Measurements from ENCODE around the gene POGK. TPM values are rescaled to one million over a fixed set of nuclear protein-coding genes. Genes with fewer than 3 reads are reported as not detected.

The POGK gene
- total and polyA plus RNA-seq, 8 donors, result 48.9 to 60.1 (median 53.7) TPM

DNA sequence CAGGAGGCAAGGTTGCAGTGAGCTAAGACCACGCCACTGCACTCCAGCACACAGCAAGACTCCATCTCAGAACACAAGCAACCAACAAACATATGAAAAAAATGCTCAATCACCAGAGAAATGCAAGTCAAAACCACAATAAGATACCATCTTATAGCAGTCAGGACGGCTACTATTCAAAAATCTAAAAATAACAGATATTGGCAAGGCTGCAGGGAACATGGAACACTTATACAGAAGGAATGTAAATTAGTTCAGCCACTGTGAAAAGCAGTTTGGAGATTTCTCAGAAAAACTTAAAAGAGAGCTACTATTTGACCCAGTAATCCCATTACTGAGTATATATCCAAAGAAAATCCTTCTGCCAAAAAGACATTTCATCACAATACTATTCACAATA is 27.6 kb upstream of the POGK start:
- TF ChIP-seq, protein P1, sequence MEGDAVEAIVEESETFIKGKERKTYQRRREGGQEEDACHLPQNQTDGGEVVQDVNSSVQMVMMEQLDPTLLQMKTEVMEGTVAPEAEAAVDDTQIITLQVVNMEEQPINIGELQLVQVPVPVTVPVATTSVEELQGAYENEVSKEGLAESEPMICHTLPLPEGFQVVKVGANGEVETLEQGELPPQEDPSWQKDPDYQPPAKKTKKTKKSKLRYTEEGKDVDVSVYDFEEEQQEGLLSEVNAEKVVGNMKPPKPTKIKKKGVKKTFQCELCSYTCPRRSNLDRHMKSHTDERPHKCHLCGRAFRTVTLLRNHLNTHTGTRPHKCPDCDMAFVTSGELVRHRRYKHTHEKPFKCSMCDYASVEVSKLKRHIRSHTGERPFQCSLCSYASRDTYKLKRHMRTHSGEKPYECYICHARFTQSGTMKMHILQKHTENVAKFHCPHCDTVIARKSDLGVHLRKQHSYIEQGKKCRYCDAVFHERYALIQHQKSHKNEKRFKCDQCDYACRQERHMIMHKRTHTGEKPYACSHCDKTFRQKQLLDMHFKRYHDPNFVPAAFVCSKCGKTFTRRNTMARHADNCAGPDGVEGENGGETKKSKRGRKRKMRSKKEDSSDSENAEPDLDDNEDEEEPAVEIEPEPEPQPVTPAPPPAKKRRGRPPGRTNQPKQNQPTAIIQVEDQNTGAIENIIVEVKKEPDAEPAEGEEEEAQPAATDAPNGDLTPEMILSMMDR (IDR thresholded peaks at IDR 0.05), result no peak
- DNase-seq (no peak), ATAC-seq (no peak)
- peaks cover 0 to 3% of the 10 kb centered on the region in 2 donors for H3K4me1 ChIP-seq
- no peaks in the 10 kb centered on the region for H3K36me3 ChIP-seq
- H3K27ac ChIP-seq, result no peak overlapping the region
- H3K4me3 ChIP-seq, result no peak overlapping the region
- intact Hi-C loops (cut with DNase I), result no loop called here
- H3K9me3 ChIP-seq, result peaks cover 0 to 3% of the 10 kb centered on the region in 2 donors
- H3K27me3 ChIP-seq, result no peaks in the 10 kb centered on the region

DNA sequence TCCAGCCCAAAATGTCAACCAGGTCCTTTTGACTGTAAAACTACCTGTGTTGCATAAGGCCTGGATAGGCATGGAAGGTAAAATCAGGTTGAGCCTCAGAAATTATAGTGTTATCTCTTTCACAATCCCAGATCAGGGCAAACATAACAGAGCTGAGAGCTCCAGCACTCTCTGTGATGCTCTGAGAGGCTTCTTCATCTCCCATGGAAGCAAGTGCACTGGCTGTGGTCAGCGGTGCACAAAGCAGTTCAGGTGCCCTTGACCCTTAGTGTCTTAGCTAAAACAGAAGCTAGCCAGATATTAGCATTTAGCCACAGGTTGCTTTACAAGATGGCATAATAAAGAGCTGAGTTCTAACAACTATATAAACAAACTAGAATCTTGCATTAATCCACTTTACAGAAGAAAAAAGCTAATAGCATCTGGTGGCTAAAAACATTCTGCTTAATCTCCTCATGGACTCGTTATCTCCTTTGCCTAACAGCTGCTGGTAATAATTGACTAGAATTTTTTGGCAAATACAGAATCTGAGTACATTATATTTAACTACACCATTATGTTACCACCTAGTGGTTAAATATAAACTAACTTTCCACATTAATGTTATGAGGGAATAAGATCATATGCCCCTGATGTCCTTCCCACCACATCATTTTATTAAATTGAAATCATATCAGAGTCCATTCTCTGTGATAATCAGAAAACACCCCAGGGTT is 25.6 kb upstream of the POGK start:
- peak; percentile 61 for ATAC-seq
- TF ChIP-seq, protein P1 (IDR thresholded peaks at IDR 0.05), result no peak
- H3K27ac ChIP-seq, result no peak overlapping the region

DNA sequence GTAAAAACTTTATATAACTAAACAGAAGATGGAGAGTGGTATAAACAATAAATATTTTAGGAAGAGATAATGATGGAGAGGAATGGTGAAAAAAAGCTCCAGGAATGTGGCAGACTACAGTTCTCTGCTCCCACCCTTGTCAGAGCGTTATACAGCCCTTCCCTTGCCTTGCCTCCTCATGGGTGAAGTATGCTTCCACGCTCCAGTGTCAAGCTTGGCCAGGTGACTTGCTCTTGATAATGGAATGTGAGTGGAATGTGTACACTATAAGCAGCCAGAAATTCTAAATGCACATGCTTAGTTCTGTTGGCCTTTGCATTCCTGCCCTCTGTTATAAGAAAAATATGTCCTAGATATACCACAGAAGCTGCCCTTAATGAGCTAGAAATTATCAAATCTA is 24.7 kb upstream of the POGK start:
- ATAC-seq (peak; percentile 99), DNase-seq (peak in 2 of 4 donors; percentile 8 to 37)
- no peaks in the 10 kb centered on the region for H3K27me3 ChIP-seq
- TF ChIP-seq, protein P1 (IDR thresholded peaks at IDR 0.05), result no peak
- H3K4me3 ChIP-seq, result no peak overlapping the region
- H3K4me1 ChIP-seq, result peaks cover 0 to 3% of the 10 kb centered on the region in 2 donors
- H3K27ac ChIP-seq, result no peak overlapping the region
- H3K9me3 ChIP-seq, result peaks cover 0 to 4% of the 10 kb centered on the region in 2 donors
- no peaks in the 10 kb centered on the region for H3K36me3 ChIP-seq
- intact Hi-C loops (cut with DNase I), result no loop called here

More for the DNA sequence above, 25.6 kb upstream of the POGK start:
- peak in 1 of 4 donors; percentile 8 for DNase-seq
- Histone ChIP-seq H3K4me1 (peaks cover 0 to 3% of the 10 kb centered on the region in 2 donors), H3K9me3 (peaks cover 0 to 3% of the 10 kb centered on the region in 2 donors), H3K27me3 (no peaks in the 10 kb centered on the region), H3K4me3 (no peak overlapping the region), H3K36me3 (no peaks in the 10 kb centered on the region)
- intact Hi-C loops (cut with DNase I), result no loop called here

DNA sequence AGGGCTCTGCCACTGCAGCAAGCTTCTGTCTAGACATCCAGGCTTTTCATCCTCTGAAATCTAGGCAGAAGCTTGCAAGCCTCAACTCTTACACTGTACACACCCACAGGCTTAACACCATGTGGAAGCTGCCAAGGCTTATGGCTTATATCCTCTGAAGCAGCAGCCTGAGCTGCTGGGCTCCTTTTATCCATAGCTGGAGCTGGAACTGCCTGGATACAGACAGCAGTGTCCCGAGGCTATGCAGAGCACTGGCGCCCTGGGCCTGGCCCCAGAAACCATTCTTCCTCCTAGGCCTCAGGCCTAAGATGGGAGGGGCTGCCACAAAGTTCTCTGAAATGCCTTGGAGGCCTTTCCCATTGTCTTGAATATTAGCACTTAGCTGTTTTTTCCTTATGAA is 19.3 kb upstream of the POGK start:
- intact Hi-C loops (cut with DNase I), result no loop called here
- Histone ChIP-seq H3K36me3 (no peaks in the 10 kb centered on the region), H3K27ac (no peak overlapping the region), H3K4me3 (no peak overlapping the region), H3K27me3 (no peaks in the 10 kb centered on the region), H3K9me3 (peaks cover 0 to 15% of the 10 kb centered on the region in 2 donors), H3K4me1 (no peaks in the 10 kb centered on the region)
- TF ChIP-seq, protein P1 (IDR thresholded peaks at IDR 0.05), result no peak
- ATAC-seq, result no peak
- no peak for DNase-seq

DNA sequence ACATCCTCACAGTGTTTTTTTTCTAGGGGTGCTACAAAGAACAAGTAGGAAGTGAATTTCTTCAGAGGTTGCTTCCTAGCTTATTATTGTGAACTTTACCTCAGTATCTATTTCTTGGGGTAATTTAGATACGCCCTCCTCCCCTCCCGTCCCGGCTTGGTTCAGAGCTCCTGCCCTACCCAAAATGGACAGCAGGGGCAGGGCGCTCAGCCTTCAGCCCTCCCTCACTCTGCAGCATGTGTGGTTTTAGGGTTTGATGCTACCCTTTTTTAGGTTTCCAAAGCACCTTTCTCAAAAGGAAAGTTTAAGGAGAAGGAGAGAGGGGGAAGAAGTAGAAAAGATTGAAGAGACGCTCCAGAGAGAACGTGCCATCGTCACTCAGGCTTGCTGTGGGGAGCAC is 16.9 kb upstream of the POGK start:
- ATAC-seq, result no peak

More for the DNA sequence above, 16.9 kb upstream of the POGK start:
- H3K9me3 ChIP-seq, result peaks cover 0 to 12% of the 10 kb centered on the region in 2 donors
- no peaks in the 10 kb centered on the region for H3K27me3 ChIP-seq
- no peaks in the 10 kb centered on the region for H3K4me1 ChIP-seq
- no peaks in the 10 kb centered on the region for H3K36me3 ChIP-seq
- no peak for DNase-seq
- TF ChIP-seq, protein P1 (IDR thresholded peaks at IDR 0.05), result no peak
- intact Hi-C loops (cut with DNase I), result no loop called here
- H3K27ac ChIP-seq, result no peak overlapping the region
- no peak overlapping the region for H3K4me3 ChIP-seq

Measured in left lung (tissue), 10 donors.